ENCODE measurements around the gene RXRA.

Gene RXRA

GRCh38 chr9:134368571-134368970, 42.3 kb downstream of the RXRA start:
- no peak for DNase-seq (ENCODE audit: low read depth)

DNA sequence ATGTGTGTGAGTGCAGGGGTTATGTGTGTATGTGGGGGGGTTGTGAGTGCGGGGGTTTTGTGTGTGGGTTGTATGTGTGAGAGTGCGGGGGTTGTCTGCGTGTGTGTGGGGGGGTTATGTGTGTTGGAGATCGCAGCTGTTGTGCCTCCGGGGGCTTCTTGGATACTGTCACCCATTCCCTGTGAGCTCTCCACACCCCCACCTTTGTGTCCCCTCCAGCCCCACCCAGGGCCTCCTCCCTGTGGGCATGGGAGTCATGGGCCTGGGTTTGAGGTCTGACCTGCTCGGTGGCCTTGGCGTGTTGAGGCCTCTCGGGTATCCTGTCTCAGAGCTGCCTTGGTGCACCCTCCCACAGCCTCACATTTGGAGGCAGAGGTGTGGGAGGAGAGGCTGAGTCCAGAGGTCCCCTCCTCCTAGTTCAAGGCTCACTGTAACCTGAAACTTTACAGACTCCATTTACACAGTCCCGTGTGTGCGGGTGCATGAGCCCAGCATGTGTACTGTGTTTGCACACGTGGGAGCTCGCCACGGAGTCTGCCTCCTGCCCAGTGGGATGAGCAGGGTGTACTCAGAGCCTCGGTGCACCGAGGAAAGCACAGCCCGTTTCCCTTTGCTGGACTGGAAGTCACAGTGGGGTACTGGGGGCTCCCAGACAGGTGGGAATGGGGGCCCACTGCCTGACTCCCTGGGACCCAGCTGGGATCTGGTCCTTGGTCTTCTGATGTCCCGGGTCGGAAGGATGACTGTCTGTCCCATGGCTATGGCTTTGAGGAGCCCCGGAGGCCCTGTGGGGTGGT, 43.4 kb downstream of the RXRA start:
- DNase-seq (ENCODE audit: low read depth) = no peak

GRCh38 chr9:134370213-134370492, 43.9 kb downstream of the RXRA start:
- no peak for DNase-seq (ENCODE audit: low read depth)

- no peak for DNase-seq (ENCODE audit: low read depth)
Observed at GRCh38 chr9:134370638-134371037, 44.4 kb downstream of the RXRA start.

DNA sequence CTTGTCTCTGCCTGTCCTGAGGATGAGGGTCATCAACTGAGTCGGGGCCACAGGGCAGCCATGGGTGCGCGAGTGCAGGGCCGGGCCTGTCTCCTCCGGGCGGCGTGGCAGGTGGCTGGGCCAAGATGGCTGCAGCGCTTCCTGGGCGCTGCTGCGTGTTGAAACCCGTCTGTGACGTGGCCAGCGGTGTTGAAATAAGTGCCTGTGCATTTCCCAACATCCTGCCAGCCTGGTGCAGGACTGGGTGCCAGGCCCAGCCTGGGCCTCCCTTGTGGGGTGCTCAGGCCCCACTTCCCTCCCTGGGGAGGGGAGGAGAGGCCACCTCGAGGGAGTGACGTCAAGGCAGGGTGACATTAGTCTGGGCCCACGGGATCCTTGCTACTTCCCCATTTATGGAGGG, 45.5 kb downstream of the RXRA start:
- DNase-seq (ENCODE audit: low read depth) = no peak

DNA sequence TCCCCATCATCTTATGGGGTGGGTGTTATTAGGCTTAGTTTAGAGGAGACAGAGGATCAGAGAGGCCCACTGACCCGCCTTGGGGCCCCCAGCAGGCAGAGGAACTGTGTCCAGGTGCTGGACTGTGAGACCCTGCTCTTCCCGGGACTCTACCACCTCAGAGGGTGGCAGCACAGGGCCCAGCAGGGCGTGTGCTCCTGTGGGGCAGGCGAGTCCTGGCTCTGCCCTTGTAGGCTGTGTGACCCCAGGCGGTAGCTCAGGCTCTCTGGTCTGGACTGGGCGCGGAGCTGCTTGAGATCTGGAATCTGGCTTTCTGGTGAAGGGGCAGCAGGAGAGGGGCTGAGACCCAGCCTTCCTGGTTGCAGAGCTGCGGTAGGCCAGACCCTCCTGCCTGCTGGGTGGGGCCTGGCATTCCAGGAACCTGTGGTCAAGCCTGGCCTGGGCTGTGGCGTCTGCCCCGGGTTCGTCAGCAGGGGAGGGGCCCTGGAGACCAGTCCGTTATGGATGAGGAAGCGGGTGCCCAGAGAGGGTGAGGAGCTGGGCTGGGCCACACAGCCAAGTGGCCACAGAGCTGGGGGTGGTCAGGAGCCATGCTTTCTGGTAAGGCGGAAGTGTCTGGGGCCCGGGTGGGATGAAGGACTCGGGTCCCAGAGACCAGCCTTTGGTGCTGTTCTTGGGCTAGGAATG, 46.5 kb downstream of the RXRA start:
- no peak for DNase-seq (ENCODE audit: low read depth)

DNA sequence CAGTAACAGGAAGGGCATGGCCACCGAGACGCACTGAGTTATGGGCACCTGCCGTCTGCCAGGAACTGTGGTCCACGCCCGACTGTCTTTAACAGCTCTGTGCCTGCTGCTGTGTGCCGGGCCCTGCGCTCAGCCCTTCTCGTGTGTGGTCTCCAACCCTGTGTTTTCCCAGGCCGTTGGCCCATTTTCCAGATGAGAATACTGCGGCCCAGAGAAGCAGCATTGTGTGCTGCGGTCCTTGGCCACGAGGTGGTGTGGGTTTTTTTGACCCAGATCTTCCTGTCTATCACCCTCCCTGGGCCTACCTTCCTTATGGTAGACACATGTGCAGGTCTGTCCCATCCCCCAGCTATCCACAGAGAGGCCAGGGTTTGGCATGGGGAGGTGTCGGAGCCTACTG, 47.0 kb downstream of the RXRA start:
- DNase-seq (ENCODE audit: low read depth) = no peak

- DNase-seq (ENCODE audit: low read depth) = no peak
Observed at GRCh38 chr9:134373953-134374300, 47.7 kb downstream of the RXRA start.

DNA sequence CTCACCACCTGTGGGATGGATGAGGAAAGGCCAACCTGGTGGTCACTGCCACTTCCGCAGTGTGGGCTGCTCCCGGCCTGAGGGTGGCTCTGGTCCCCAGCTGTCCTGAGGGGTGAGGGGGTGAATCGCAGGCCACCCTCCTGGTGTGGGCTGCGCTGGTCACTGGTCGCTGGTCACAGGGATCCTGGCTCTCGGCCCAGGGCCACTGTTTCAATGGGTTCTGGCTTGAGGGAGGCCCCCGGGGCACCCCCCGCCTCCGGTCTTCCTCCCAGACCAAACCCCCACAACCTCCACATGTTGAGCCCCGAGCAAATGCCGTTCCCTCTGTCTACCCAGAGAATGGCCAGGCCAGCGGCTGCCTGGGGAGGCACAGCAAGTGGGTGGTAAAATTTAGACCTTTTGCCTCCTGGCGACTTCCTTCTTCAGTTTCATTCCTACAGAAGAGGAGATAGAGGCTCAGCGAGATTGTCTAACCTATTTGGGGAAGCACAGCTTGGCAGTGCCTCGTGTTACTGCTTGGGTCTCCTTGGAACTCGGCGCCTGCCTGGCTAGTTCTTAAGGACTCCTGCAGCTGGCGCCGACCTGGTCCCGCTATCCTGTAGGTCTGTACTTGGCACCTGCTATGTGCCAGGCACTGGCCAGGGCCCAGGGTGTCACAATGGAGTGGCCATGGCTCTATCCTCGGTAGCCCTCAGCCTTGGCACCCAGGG, 48.2 kb downstream of the RXRA start:
- no peak for DNase-seq (ENCODE audit: low read depth)

- DNase-seq (ENCODE audit: low read depth) = no peak
Observed at GRCh38 chr9:134375011-134375390, 48.7 kb downstream of the RXRA start.

DNA sequence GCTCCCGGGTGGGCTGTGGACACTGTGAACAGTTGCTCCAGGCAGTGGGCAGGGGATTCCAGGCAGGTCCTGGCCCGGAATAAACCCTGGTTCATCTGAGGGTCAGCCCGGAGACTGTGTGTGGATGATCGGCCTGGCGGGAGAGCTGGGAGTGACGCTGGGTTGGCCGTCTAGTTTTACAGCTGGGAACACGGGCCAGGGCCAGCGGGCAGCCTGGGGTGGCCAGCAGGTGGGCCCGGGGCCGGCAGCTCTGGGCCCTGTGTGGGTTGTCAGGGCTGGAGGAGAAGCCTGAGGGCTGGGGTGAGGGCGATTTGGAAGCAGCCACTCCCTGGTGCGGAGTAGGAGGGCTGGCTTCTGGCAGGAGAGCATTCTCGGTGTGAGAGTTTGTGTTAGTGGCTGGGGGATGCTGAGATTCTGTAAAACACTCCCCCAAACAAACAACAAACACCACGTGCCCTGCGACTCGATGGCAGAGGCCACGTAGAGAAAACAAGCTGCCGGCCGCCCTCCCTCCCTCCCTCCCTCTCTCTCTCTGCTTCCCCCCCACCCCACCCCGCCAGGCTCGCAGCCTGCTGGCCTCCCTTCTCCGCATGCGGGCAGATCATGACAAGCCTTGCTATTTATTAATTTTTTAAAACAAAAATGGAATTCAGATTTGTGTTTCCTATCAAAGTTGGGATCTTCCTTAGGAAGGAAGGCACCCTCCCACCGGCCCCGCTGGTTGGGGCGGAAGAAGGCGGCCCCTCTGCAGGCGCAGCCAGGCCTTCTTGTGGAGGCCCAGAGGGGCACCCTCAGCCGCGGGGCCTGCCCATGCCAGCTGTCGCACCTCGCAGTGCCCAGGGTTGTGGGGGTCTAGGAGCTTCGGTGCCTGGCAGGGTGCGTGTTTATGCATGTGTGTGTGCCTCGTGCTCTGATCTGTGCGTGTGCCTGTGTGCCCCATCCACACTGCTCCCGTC, 49.5 kb downstream of the RXRA start:
- no peak for DNase-seq (ENCODE audit: low read depth)

DNA sequence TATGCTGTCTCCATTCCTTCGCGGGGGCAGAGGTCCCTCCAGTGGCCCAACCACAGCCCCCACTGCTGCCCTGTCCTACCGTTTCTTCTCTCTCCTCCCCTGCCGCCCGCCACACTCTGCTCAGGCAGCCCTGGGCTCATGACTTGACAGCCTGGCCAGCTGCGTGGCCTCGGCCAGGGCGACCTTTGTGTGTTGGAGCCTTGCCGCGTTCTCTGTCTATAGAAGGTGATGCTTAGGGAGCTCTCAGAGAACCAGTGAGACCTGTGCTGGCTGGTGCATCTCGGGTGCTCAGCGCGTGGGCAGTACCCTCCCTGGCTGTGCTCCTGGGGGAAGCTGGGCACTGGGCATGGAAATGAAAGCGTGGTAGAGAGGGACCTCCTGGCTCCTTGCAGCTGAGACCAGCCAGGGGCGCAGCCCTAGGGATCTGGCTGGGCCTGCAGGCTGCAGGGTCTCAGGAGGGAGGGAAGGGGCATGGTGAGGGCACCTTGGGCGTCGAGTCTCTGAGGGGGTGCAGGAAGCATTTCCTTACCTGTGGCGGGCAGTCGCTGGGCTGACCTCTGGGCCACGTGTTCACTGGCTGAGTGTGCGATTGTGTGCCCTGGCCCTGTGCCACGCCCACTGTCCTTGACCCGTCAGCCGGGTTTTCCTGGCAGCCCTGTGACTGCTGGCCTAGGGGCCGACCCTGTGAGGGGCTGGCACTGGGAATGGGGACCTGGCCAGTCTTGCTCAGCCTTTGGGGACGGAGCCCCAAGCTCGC, 50.3 kb downstream of the RXRA start:
- DNase-seq (ENCODE audit: low read depth) = no peak

GRCh38 chr9:134377143-134377484, 50.9 kb downstream of the RXRA start:
- DNase-seq (ENCODE audit: low read depth) = no peak

DNA sequence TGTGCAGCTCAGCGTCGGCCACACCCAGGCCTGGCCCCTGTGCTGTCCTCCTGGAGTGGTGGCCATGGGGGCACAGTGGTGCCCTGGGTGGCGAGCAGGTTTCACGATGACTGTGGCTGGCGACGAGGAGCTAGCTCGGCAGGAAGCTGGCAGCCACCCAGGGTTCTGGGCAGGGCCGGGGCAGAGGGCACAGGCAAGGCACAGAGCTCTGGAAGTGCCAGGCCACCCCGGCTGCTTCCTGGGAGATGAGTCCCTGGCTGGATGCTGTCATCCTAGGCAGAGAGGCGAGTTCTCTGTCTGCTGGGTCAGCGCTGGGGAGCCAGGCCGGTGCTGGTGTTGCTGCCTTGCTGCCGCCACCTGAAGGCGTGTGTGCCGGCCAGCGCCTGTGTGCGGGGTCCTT, 51.7 kb downstream of the RXRA start:
- DNase-seq (ENCODE audit: low read depth) = no peak

DNA sequence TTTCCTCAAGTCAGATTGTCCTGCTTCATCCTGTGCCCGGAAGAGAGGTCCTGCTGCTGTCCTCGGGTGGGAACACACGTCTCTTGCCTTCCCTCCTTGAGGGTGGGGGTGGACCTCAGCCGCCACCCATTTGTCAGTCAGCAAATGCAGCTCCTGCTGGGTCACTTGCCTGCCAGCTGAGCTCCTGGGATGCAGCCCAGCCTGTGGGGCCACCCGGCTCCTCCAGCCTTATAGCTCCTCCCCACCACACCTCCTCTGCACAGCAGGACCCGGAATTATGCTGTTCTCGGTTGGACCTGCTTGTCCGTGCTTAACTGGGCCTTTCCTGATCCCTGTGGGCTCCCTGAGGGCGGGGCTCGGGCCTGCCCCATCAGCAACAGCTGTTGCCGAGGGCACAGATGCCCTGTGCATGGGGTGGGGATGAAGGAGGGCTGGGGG, 52.7 kb downstream of the RXRA start:
- DNase-seq (ENCODE audit: low read depth) = no peak

DNA sequence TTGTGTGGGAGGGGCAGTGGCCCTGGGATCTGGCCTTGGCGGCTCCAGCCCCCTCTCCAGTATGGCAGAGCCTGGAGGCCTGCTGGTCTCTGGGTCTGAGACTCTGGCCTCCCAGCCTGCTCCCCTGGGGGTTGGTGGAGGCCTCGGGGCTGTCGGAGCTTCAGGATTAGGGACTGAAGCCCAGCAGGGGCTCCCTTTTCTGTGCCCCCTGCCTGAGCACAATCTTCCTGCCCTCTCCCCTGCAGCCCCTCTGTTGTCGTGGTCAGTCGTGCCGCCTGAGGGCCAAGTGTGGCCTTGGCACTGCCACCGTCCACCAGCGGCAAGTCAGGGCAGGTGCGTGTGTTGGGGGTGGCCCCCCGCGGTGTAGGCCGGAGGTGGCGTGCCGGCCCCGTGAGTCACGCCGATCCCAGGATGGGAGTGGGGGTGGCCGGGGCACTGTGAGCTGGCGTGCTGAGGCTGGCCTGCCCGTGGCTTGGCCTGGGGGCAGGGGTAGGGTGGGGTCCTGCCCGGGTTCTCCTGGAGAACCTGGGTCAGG, 53.6 kb downstream of the RXRA start:
- DNase-seq (ENCODE audit: low read depth) = no peak

DNA sequence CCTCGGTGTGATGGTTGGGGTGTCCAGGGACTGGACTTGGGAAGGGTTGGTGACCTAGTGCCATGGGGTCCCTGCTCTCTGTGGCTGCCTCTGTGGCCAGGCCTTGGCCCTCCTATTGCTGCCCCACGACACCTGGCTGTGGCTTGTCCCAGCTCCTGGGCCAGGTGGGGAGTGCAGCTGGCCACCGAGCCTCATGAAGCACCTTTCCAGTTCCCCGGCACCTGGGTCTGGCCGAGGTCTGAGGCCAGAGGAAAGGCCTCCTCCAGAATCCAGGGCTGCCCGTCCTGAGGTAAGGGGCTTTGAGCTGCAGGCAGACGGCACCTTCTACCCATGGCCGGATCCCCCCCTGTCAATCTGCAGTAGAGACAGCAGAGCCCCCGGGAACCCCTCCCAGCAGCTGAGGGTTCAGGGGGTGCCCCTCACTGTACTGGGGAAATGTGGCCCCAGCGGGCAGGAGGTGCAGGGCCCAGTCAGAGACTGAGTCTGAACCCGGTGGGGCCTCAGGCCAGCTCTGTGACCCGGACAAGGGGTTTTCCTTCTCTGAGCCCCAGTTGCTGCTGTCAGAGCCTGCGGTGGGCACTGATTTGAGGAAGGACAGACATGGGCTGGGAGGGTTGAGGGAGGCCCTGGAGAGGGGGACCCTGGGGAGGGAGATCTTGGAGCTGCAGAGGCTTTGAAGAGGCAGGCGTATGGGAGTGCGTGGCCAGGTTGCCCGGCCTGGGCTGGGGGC, 54.5 kb downstream of the RXRA start:
- no peak for DNase-seq (ENCODE audit: low read depth)

DNA sequence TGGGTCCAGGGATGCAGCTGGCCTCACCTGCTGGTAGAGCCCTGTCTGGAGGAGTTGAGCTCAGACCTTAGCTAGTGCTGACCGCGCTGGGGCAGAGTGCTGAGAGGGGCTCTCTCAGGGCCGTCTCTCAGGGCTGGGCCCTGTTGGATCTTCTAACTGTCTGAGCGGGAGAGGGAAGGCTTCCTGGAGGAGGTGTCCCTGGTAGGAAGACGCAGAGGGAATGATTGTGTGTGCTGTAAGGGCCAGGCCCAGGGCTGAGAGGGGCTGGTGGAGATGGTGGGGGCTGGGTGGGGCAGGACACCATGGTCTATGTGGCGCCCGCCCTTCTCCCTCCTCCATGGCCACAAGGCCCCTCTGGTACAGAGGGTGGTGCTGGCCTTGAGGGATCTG, 55.0 kb downstream of the RXRA start:
- no peak for DNase-seq (ENCODE audit: low read depth)

DNA sequence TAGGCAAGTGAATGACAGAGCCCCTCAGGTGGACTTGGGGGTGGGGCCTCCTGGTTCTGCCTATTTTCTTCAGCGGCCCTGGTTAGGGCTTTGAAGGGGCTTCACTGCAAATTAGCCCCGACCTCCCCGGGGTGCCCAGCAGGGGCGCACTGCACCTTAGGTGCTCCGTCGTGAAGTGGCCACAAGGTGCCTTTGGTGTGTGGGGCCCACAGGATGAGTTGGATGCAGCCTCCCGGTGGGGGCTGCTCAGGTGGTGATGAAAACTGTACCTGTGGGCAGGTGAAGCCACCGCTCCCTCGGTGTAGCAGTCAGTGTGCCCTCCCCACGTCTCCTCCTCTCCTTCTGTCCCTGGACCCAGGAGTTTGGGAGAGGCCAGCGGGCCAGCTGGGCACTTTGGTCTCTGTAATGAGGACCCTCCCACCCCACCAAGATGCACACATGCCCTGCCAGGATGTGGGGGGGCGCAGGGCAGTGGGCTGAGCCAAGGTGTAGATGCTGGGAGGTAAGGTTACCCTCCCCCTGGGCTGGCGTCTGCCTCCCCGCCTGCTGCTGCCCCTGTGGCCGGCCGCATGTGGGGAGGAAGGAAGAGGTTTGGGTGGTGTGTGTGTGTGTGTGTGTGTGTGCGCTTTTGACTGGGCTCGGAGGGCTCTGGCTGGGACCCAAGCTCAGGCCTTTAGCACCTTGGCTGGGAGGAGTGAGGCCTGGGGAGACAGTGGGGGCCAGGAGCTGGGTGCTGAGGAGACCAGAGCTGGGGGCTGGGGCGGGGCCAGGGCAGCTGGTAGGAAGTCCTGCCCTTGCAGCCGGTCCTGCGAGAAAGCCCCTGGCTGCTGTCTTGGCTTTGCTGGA, 55.6 kb downstream of the RXRA start:
- no peak for DNase-seq (ENCODE audit: low read depth)

GRCh38 chr9:134382733-134383132, 56.5 kb downstream of the RXRA start:
- no peak for DNase-seq (ENCODE audit: low read depth)
